Neuronal stem cell (in vitro differentiated cells): ENCODE results near the gene ARL14. TPM values are rescaled to one million over a fixed set of nuclear protein-coding genes. Genes with fewer than 3 reads are reported as not detected.

Source experiments
- DNase-seq: peaks from one replicate; pipeline ENCODE4 v3.0.0-alpha.2; 2013; ENCODE audit warnings: low spot score
- H2AFZ ChIP-seq: one replicate; pipeline ENCODE4 v1.6.1; 2013; ENCODE audit warnings: mild to moderate bottlenecking, low read length, inconsistent platforms
- H2AK5ac ChIP-seq: 2 replicates; pipeline ENCODE4 v1.6.1; 2013; ENCODE audit warnings: low read depth, mild to moderate bottlenecking, inconsistent platforms, low read length, moderate library complexity, mixed read lengths
- H2BK120ac ChIP-seq: 2 replicates; pipeline ENCODE4 v1.6.1; 2013; ENCODE audit warnings: low read depth, mild to moderate bottlenecking, inconsistent platforms, low read length, moderate library complexity, mixed read lengths
- H2BK12ac ChIP-seq: one replicate; pipeline ENCODE4 v1.6.1; 2013; ENCODE audit warnings: low read length, inconsistent platforms
- H2BK15ac ChIP-seq: 2 replicates; pipeline ENCODE4 v1.6.1; 2013; ENCODE audit warnings: mild to moderate bottlenecking, low read length, inconsistent platforms, mixed read lengths
- H2BK5ac ChIP-seq: one replicate; pipeline ENCODE4 v1.6.1; 2013; ENCODE audit warnings: inconsistent platforms, mild to moderate bottlenecking, low read length, moderate library complexity
- H3K14ac ChIP-seq: one replicate; pipeline ENCODE4 v1.6.1; 2013; ENCODE audit warnings: low read length, inconsistent platforms
- H3K18ac ChIP-seq: 2 replicates; pipeline ENCODE4 v1.6.1; 2013; ENCODE audit warnings: low read length, inconsistent platforms
- H3K23ac ChIP-seq: 2 replicates; pipeline ENCODE4 v1.6.1; 2013; ENCODE audit warnings: low read depth, mild to moderate bottlenecking, mixed read lengths, low read length, inconsistent platforms; ENCODE audit not compliant: poor library complexity
- H3K27ac ChIP-seq: replicated peaks from 3 replicates; pipeline ENCODE4 v1.5.1; 2013; ENCODE audit warnings: low read length, inconsistent platforms
- H3K27me3 ChIP-seq, 3 experiments: 2 replicates each; pipeline ENCODE4 v1.6.1; 2013; ENCODE audit warnings: low read length in 3 of 3, mild to moderate bottlenecking in 2 of 3, inconsistent platforms in 1 of 3, low read depth in 1 of 3, mixed read lengths in 1 of 3, moderate library complexity in 1 of 3; ENCODE audit not compliant: control insufficient read depth in 3 of 3, insufficient read depth in 3 of 3
- H3K36me3 ChIP-seq, 2 donors: replicated peaks in 1 of 2; 2 replicates each; pipeline ENCODE4 v1.6.1; 2013; ENCODE audit warnings: low read length in 2 of 2; ENCODE audit not compliant: control insufficient read depth in 2 of 2, insufficient read depth in 2 of 2
- H3K4ac ChIP-seq: 2 replicates; pipeline ENCODE4 v1.6.1; 2013; ENCODE audit warnings: inconsistent platforms, mild to moderate bottlenecking, low read length, moderate library complexity
- H3K4me1 ChIP-seq, 2 donors: 1 replicate in 1 of 2; 2 replicates in 1 of 2; pipeline ENCODE4 v1.6.1; 2013; ENCODE audit warnings: low read length in 2 of 2, low read depth in 1 of 2; ENCODE audit not compliant: control insufficient read depth in 2 of 2, insufficient read depth in 1 of 2
- H3K4me2 ChIP-seq: one replicate; pipeline ENCODE4 v1.6.1; 2013; ENCODE audit warnings: mild to moderate bottlenecking, low read length, inconsistent platforms; ENCODE audit not compliant: insufficient read depth, poor library complexity, severe bottlenecking
- H3K4me3 ChIP-seq, 2 donors: 2 replicates each; pipeline ENCODE4 v1.5.1; 2013; ENCODE audit warnings: low read length in 2 of 2, mild to moderate bottlenecking in 2 of 2, inconsistent platforms in 1 of 2, moderate library complexity in 1 of 2
- H3K79me1 ChIP-seq: one replicate; pipeline ENCODE4 v1.6.1; 2013; ENCODE audit warnings: low read depth, mild to moderate bottlenecking, inconsistent platforms, low read length, moderate library complexity
- H3K9ac ChIP-seq: one replicate; pipeline ENCODE4 v1.6.1; 2013; ENCODE audit warnings: mild to moderate bottlenecking, low read depth, low read length, inconsistent platforms; ENCODE audit not compliant: poor library complexity
- H3K9me3 ChIP-seq, 2 donors: replicated peaks in 1 of 2; 2 replicates each; pipeline versions ENCODE3 to v1.6.1; 2013; ENCODE audit warnings: low read length in 2 of 2, mild to moderate bottlenecking in 2 of 2, inconsistent platforms in 1 of 2, low read depth in 1 of 2, mixed read lengths in 1 of 2, moderate library complexity in 1 of 2; ENCODE audit not compliant: control insufficient read depth in 2 of 2, insufficient read depth in 1 of 2
- H4K8ac ChIP-seq: one replicate; pipeline ENCODE4 v1.6.1; 2013; ENCODE audit warnings: low read depth, mild to moderate bottlenecking, inconsistent platforms, low read length, moderate library complexity
- H4K91ac ChIP-seq: one replicate; pipeline ENCODE4 v1.6.1; 2013; ENCODE audit warnings: low read length, low read depth, mild to moderate bottlenecking, inconsistent platforms; ENCODE audit not compliant: poor library complexity
- whole genome bisulfite sequencing, 2 donors: extraction: QIAGEN DNeasy Blood & Tissue Kit; methylation state at CpG; one replicate each; pipeline ENCODE4 v1.1.7; 2013; ENCODE audit warnings: missing lambda C conversion rate in 2 of 2, mixed read lengths in 1 of 2; ENCODE audit not compliant: insufficient read length in 2 of 2, insufficient replicate concordance in 1 of 2; ENCODE audit errors: extremely low coverage in 2 of 2; 5-methylcytosine and 5-hydroxymethylcytosine counted together
- small RNA-seq: library from polyadenylated mRNA; stranded (forward); fragments of <200 nt; extraction: miRNeasy Mini kit (QIAGEN cat#:217004); gene quantifications from one replicate; pipeline ENCODE3, GENCODE V24; 2013; ENCODE audit not compliant: insufficient read depth

The ARL14 gene

GRCh38 chr3:160725338-160725737 is 48.4 kb downstream of the ARL14 start:
- H3K79me1 ChIP-seq: no peaks in the 10 kb centered on the region
- H2BK5ac ChIP-seq: no peak overlapping the region
- no peak overlapping the region for H2AFZ ChIP-seq
- no peak overlapping the region for H3K4me3 ChIP-seq
- H4K8ac ChIP-seq: no peak overlapping the region
- peaks cover 2% of the 10 kb centered on the region in 2 donors for H3K9me3 ChIP-seq
- no peak overlapping the region for H3K23ac ChIP-seq
- H3K4ac ChIP-seq: no peak overlapping the region
- H2BK120ac ChIP-seq: no peak overlapping the region
- H3K36me3 ChIP-seq: no peaks in the 10 kb centered on the region
- no peaks in the 10 kb centered on the region for H3K4me1 ChIP-seq
- H3K4me2 ChIP-seq: no peak overlapping the region
- no peak overlapping the region for H2AK5ac ChIP-seq
- H3K18ac ChIP-seq: no peak overlapping the region
- H3K9ac ChIP-seq: no peak overlapping the region
- H3K27ac ChIP-seq: no peak overlapping the region
- no peak overlapping the region for H2BK12ac ChIP-seq
- H2BK15ac ChIP-seq: no peak overlapping the region
- no peak overlapping the region for H4K91ac ChIP-seq
- peaks cover 0 to 7% (median 0%) of the 10 kb centered on the region in 3 experiments for H3K27me3 ChIP-seq
- WGBS, 2 donors: no CpG with 5 or more reads among the region's 2 CpGs
- H3K14ac ChIP-seq: no peak overlapping the region
- no peak for DNase-seq

Small RNAs within 50 kb of the gene (small RNA-seq; reads per million reads assigned to genes)
- not detected for gene RF00139
